HG03378 (cell line): ENCODE results near the gene MYO5B.

Source experiments
- ATAC-seq: cut with Tn5 transposase; IDR thresholded peaks from one replicate; pipeline ENCODE4 v1.9.1; 2021; ENCODE audit warnings: mild to moderate bottlenecking, moderate library complexity; ENCODE audit not compliant: unreplicated experiment

The MYO5B gene

DNA sequence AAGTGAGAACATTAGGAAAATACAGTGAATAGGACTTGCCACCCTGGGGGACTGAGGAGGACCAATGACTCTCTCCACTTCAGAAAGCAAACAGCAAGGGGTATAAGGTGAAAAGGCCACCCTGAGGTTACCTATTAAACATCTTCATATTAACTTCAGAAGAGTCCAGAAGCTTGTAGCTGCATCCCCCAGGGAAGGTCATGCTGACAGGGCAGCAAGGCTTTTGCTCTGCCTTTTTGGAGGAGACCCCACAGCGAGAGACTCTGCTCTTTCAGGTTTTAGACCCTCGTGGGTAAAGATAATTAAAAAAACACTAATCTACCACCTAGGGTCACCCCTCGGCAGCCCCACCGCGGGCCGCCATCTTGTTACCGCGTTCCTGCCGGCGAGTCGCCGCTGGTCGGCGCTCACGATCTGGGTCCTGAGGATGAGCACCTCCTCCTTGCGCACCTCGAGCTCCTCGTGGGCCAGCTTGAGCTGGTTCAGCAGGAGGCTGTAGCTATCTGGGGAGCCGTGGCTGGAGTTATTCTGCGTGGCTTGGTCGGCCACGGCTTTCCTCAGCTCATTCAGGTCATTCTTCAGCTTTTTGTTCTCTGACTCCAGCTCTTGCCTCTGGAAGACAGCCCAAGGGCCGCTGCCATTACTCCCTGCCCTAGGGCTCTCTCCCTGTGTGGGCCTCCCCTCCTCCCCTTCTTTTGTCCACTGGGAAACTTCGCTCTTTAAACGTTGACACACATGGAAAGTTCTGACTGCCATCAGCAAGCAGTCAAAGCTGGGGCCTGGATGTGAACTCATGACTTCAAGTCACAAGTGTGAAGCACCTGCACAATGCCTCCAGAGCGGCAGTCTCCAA lies 331.0 kb downstream of the MYO5B start:
- no peak for ATAC-seq

DNA sequence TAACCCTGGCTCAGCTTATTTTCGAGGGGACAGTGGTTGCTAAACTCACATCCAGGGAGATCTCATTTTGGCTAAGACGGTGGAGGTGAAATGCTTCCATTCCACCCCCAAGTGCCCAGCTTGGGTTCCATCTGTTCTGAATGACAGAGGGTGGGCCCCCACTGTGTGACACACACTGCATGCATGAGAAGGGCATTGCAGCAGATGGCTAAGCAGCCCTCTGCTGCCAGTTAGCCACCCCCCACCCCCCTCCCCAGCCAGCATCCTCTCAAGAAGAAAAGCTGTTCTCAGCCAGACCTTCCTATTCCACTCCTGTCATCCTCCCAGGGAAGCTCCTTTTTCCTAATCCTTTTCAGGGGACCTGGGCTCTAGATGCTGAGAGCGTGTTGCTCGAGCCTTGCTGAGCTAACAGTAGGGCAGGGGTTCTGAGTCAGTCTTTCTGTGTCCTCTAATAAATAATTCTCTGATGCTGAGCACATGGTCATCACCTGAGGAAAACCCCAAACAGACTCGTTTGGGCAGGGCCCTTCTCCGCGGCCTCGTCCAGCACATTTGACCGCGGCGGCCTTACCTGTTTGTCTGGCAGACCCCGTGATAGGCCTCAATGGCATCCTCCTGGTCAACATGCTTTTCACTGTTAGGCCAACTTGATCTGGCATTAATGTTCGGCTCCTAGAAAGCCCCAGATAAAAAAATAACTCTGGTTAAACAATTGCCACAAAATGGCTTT lies 332.1 kb downstream of the MYO5B start:
- no peak for ATAC-seq

DNA sequence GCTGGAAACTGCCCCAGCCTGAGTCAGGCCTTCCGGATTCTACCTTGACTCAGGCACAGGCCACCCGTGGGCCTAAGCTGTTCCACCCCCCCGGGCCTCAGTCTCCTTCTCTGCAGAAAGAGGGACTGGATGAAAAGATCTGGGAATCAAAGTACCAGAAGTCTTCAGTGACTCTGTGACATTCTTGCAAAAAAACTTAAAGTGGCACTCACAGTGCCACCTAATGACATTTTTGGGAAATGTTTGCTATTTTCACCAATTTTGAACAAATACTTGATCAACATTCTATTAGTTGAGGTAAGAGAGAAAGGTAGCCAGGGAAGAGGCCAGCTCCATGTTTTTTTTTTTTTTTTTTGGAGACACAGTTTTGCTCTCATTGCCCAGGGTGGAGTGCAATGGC lies 333.3 kb downstream of the MYO5B start:
- ATAC-seq: no peak

DNA sequence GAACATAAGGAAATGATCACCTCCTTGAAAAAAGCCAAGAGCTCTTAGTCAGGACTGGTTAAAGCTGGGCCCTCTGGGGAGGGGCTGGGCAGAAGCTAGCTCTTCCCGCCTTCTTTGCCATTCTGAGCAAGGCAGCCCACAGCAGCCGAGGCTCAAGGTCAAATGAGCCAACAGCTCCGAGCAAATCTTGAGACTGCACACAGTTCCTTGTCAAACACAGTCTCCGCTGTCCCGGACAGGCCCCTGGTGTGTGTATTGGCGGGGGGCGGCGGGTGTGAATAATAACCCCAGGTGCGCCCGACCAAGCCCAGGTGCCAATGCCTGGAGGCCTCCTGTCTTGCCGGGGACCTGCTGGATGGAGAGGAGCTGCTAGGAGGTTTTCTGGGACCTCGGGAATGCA lies 335.2 kb downstream of the MYO5B start:
- ATAC-seq: no peak

DNA sequence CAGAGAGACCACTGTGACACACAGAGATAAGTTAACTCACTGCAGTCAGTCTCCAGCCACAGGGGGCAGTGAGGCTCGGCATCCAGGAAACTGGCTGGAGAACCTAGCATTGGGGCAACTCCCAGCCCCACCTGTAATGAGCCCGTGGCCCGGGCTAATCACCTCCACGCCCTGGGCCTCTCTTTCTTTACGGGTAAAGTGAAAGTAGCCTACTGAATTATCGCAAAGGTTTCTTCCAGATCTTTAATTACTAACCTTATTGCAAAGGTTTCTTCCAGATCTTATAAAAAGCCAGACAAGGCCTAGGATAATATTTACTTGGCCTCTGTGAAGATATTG lies 336.0 kb downstream of the MYO5B start:
- ATAC-seq: no peak

DNA sequence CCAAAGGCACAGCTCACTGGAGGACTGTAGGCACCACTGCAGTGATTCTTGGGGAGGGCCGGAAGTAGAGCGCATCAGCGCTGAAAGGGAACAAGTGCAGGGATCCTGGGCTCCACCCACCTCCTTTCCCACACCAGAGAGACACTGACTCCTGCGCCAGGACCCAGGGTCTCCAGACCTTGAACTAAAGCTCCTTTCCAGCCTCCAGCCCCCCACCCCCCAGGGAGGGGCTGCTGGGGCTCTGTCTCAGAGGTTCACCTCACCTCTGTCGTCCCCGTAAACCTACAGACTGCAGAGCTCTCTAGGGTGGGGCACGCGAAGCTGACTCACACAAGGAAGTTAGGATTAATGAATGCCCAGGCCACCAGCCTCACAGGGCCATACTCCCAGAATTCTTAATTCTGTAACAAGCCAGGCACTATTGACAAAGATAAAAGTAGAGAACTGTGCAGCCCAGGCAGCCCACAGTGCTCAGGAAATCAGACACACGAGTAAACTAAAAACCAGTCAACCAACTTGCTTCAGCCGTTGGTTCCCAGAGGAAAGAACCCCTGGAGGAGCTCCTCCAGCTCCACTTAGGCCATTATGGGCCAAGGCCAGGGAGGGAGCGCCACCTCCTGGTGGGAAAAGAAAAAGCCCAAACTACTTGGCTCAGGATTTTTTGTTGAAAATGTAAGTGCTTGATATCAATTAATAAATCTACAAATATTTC lies 336.5 kb downstream of the MYO5B start:
- no peak for ATAC-seq

DNA sequence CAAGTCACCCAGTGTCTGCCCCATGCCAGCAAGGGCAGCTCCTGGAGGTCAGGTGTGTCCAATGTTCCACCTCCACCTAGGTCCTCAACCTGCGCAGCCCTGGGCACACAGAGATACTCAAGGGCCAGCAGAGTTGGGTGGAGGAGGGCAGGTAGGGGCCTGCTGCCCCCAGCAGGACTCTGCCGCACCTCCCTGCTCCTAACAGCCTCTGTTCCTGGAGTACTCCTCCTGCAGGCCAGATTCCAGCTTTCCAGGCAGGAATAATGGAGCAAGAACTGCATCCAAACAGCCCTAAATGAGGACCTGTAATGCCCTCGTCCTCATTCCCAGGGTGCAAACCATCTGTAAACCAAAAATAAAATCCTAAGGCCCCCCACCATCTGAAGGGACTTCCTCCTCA lies 337.2 kb downstream of the MYO5B start:
- no peak for ATAC-seq

DNA sequence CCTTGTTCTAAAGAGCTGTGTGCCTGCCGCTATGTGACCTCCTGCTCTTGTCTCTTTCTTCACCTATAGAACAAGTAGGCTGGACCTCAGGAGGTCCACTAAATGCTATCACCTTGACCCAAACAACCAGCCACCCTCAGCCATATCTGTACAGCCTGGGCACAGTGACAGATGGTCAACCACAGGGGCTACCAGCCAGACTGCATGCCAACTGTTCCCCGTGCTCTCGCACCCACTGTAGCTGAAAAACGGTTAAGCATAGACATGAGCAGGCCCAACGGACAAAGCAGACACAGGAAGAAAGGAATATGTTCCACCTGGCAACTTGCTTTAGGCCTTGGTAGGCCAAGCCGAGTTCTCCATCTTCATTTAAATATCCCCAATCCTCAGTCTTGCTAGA lies 338.5 kb downstream of the MYO5B start:
- no peak for ATAC-seq

DNA sequence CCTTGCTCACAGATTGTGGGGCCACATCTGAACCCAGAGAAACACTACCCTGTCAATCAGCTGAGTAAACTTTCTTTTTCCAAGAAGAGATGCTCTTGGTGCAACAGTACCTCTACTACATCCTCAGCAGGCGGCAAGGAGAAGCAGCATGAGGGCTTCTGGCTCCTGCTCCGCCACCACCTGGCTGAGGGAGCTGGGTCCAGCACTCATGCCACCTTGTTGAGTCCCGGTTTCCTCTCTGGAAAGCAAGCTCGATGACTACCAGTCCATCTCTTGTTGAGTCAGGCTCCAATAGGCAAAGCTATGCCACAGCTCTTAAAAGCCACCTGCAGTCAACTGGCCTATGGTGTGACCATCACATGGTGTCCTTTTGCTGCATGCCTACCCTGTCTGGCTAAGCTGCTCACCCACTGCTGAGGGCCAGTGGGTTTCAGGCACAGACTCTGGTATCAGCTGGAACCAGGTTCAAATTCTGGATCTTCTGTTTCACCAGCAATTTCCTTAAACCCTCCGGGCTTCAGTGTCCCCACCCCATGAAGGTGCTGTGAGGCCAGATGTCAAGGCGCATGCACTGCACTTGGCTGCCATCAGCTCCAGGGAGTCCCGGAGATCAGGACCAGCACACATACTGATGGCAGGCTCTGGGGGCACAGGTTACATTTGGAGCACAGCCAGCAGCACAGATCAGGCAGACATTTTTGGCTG lies 339.1 kb downstream of the MYO5B start:
- no peak for ATAC-seq

DNA sequence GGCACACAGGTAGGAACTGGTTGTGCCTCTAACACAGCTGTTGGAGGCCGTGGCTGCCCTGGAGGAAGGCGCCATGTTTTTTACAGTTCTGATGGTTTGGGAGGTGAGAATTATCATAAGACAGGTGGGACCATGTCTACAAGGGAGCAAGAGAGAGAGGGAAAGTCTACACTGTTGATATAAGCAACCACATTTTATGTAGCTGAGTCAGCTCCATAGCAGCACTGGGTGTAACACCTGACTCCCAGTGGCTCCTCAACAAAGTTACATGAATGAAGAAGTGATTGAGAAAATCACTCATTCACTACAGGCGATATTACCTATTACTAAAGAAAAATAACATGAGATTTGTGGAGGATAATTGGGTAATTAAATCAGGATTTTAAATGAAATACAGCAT lies 340.3 kb downstream of the MYO5B start:
- no peak for ATAC-seq

DNA sequence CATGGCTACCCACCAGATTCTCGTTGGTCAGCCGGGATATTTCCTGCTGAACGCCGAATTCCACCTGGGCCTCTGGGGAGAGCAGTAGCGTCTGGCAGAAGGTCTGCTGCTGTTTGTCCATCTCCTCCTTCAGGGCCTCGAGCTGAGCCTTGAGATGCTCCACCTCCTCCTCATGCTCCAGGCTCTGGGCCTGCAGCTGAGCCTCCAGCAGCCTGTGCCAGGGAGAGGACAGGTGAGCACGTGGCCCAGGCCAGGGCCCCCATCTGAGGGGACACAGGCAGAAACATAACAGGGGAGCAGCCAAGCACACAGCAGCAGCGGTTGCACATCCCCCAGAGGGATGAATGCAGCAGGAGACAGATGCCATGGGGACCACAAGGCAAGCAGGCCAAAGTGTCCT lies 341.5 kb downstream of the MYO5B start:
- no peak for ATAC-seq

DNA sequence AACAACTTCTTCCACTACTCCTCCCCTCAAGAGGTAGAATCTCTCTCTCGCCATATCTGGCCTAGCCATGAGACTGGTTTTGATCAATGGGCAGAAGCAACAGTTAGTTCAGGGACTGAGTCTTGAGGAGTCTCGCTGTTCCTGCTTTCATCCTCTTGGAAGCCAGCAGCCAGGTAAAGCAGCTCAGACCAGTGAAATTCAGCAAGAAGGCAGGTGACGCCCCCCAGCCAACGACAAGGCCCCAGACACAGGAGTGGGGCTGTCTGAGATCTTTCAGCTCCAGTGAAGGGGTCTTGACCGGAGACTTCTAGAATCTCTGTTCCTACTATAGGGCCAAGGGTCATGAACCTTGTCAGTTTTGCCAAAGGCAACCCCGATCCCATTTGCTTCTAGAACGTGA lies 341.9 kb downstream of the MYO5B start:
- ATAC-seq: no peak

DNA sequence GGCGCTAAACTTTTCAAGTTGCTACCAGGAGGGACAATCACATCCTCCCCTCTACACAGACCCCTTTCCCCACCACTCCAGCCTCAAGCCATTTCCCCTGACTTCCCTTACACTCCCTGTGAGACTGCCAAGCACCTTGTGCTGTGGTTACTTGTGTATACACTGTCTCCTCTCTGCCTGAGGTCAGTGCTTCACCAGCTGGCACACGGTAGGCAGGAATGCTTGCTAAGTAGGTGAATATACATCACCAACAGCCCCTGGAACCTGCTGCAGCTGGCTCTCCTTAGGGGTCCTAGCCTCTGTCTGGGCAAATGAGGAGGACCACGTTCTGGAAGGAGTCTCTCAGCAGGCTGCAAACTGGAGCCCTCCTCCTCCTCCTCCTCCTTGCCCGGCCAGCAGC lies 343.3 kb downstream of the MYO5B start:
- ATAC-seq: no peak

DNA sequence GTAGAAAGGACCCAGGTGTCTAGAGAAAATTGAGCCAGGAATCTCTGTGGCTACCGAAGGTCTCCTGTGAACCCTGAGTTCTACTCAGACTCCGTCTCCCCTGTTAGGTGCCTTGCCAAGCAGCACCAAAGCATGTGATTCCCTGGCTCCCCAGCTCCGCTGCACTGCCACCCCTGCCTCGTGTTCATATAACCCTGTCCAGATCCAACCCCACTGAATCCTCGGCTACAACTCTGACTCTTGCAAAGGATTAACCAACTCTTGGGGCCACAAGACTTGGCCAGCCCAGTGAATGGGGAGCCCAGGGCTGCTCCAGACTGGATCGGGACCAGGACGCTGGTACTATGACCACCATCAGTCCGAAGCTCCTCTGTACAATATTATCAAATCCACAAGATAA lies 344.3 kb downstream of the MYO5B start:
- no peak for ATAC-seq

DNA sequence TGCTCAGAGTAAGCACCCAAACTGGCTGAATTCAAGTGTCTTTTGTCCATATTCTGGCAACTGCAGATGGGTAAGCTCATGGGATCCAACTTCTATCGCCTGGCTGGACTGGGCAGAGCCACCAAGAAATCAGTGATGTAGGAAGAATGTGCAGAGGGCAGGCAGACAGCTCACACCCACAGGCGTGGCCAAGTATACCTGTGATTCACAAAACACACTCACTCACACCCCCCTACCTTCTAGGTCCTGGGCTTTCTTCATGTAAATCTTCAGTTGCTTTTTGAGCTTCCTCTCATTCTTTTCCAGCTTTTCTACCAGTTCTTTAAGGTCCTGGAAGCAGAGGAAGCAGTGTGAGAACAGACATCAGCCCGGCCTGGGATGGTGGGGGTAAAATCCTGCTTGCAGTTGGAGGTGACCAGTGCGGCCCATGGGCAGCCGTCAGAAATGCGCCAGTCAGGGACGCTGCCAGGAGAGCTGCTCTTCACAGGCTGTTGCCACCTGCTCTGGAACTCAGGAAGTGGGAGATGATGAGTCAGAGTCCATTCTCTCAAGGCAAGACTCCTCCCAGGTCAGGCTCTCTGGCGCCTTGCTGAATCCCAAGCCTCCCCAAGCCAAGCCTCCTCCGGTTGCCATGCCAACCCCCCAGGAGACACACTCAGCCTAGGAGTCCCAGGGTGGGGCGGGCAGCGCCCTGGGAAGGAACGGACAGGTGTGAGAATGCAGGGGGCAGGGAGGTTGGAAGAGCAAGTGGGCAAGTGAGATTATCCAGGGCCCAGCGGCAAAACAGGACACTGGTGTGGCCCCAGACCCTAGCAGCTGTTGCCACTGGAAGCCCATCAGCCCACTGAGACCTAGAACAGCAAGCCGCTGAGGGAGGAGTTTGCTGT lies 345.4 kb downstream of the MYO5B start:
- ATAC-seq: no peak

DNA sequence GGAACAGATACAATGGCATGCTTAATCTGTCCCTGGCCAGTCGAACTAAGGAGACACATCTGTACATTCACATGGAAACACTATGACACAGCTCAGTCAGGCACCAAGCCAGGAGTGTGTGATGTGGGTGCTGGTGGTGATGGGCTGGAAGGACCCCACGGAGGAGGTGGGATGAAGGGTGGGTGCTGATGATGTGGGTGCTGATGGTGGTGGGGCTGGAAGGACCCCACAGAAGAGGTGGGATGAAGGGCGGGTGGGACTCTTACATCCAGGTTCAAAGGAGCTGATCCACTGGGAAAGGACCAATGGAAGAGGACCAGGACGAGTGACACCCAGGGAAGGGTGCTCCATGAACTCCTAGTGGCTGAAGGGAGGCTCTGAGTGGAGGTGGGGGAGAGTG lies 346.8 kb downstream of the MYO5B start:
- no peak for ATAC-seq

DNA sequence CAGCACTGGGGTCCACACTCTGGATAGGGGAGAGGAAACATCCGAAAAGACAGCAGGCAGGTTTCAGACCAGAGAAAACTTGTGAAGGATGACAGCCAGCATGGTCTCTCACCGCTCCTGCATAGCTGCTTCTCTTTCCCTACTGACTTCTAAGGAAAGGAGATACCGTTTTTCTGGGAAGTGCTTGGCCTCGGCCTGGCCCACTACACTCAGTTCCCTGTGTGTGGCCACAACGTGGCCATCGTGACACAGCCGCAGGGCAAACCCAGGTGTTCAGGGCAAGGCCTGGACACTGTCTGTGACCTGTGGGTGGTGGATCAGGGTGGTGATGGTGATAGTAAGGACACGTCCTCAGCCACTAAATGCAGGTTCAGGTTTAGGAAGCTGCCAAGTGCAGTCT lies 347.4 kb downstream of the MYO5B start:
- no peak for ATAC-seq

DNA sequence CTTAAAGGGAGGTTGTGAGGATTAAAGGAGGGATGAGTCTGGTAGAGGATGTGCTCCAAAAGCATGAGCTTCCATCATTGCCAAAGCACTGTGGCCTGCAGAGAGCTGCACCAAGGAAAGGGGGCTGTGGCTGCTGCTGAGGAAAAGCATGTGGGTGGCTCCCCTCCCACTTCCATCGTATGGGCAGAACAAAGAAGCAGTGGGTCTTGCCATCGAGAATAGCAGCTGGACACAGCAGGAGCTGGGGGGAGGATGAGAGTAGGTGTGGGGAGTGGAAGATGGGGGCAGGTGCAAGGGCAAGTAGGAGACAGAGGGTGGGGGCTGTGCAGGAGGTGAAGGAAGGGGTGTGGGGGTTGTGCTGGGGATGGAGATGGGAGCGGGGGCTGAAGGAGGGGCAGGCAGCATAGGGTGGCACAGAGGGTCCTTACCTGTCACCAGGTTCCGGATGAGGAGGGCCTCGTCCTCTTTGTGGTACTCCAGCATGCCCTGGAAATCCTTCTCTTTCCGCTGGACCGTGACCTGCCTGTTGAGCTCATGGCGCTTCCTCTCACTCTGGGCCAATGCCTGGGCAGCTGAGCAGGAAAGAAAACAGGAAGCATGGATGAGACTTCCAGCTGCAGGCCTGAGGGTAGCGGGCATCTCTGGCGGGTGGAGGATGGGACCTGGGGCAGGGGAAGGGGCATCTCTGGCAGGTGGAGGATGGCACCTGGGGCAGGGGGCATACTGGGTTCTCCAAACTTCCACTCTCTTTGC lies 348.1 kb downstream of the MYO5B start:
- ATAC-seq: no peak

DNA sequence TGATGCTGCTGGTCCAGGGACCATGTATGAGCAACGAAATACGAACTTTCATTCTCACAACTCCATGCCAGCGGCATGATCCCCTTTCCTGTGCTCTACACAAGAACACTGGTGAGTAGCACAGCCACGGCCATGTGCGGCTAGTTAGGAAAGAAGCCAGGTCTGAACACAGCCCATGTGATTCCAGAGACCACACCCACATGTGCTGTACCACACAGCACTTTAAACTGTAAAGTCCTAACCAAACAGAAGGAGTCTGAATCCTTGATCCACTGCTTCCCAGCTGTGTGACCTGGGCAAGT lies 348.6 kb downstream of the MYO5B start:
- ATAC-seq: no peak
